MM.1S (cell line): ENCODE data around the gene ATP11C.
"Not testable (repeated sequence)": the region's sequence is repeated elsewhere in the genome, so short reads cannot be mapped to it uniquely, and the experiment has no call there.

Experiments used
- DNase-seq: peaks from one replicate; pipeline ENCODE4 v3.0.0-alpha.2; 2015
- H2AFZ ChIP-seq: fragments of 300-600 bp; sonication (generic); 2 replicates; pipeline ENCODE4 v1.6.0; 2016; ENCODE audit warnings: antibody characterized with exemption, low read length
- H3F3A ChIP-seq: fragments of 300-600 bp; sonication (generic); 2 replicates; pipeline ENCODE4 v1.6.1; 2016; ENCODE audit warnings: mild to moderate bottlenecking, antibody characterized with exemption, low read length, moderate library complexity, mixed read lengths; ENCODE audit not compliant: insufficient read depth
- H3K27ac ChIP-seq: fragments of 300-600 bp; sonication (generic); 2 replicates; pipeline ENCODE4 v1.5.1; 2016; ENCODE audit warnings: mild to moderate bottlenecking, low read length
- H3K27me3 ChIP-seq: fragments of 300-600 bp; sonication (generic); replicated peaks from 2 replicates; pipeline ENCODE4 v1.6.0; 2016; ENCODE audit warnings: low read length; ENCODE audit not compliant: insufficient read depth
- H3K36me3 ChIP-seq: fragments of 300-600 bp; sonication (generic); replicated peaks from 2 replicates; pipeline ENCODE4 v1.6.1; 2016; ENCODE audit warnings: mild to moderate bottlenecking, low read length, mixed read lengths; ENCODE audit not compliant: insufficient read depth
- H3K4me1 ChIP-seq: fragments of 300-600 bp; sonication (generic); 2 replicates; pipeline ENCODE4 v1.6.1; 2016; ENCODE audit warnings: low read length, mixed read lengths
- H3K4me2 ChIP-seq: fragments of 300-600 bp; sonication (generic); 2 replicates; pipeline ENCODE4 v1.6.0; 2016; ENCODE audit warnings: low read depth, low read length
- H3K4me3 ChIP-seq: fragments of 300-600 bp; sonication (generic); 2 replicates; pipeline ENCODE4 v1.5.1; 2016; ENCODE audit warnings: low read length, mixed read lengths
- H3K79me2 ChIP-seq: fragments of 300-600 bp; sonication (generic); 2 replicates; pipeline ENCODE4 v1.6.1; 2016; ENCODE audit warnings: mixed run types, low read length, mixed read lengths
- H3K9ac ChIP-seq: fragments of 300-600 bp; sonication (generic); 2 replicates; pipeline ENCODE4 v1.6.1; 2016; ENCODE audit warnings: low read length, mixed read lengths
- H3K9me2 ChIP-seq: fragments of 300-600 bp; sonication (generic); replicated peaks from 2 replicates; pipeline ENCODE4 v1.6.1; 2016; ENCODE audit warnings: mild to moderate bottlenecking, low read length, mixed read lengths; ENCODE audit not compliant: insufficient read depth
- H3K9me3 ChIP-seq: fragments of 300-600 bp; sonication (generic); replicated peaks from 2 replicates; pipeline ENCODE4 v1.6.1; 2016; ENCODE audit warnings: mild to moderate bottlenecking, low read length, mixed read lengths; ENCODE audit not compliant: insufficient read depth
- H4K20me1 ChIP-seq: fragments of 300-600 bp; sonication (generic); 2 replicates; pipeline ENCODE4 v1.6.1; 2016; ENCODE audit warnings: mild to moderate bottlenecking, low read length, moderate library complexity, mixed read lengths; ENCODE audit not compliant: insufficient read depth
- EZH2 ChIP-seq: fragments of 300-600 bp; sonication (generic); optimal IDR thresholded peaks from 2 replicates; pipeline ENCODE3; 2017; ENCODE audit warnings: low read depth, mild to moderate bottlenecking, antibody characterized with exemption, low read length, mixed read lengths
- EZH2phosphoT487 ChIP-seq: fragments of 300-600 bp; sonication (generic); IDR thresholded peaks from 2 replicates; pipeline ENCODE4 v1.6.1; 2018; ENCODE audit warnings: antibody characterized with exemption, low read length
- TF ChIP-seq, protein P1 (sequence below): fragments of 300-600 bp; sonication (generic); IDR thresholded peaks from 2 replicates; pipeline ENCODE4 v1.5.1; 2016; ENCODE audit warnings: antibody characterized with exemption, low read length, mixed read lengths

The ATP11C gene

DNA sequence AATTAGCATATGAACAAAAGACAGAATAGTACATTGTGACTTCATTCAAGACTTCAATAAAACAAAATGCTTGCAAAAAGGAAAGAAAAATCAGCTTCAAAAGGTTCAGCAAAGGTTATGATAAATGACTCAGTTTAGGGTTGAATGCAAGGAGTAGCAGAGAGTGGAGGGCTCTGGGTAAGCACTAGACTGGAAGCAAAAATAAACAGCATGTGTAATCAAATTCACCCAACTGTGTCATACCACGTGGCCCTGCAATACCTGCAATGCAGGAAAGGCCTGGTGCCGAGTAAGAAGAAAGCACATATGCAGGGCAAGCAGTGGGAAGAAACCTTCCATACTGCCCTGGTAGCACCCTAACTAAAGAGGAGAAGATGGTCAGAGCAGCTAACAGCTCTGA is 88.7 kb downstream of the ATP11C start:
- H3K4me1 ChIP-seq, result no peaks in the 10 kb centered on the region
- DNase-seq, result no peak
- no peak overlapping the region for H3K27ac ChIP-seq
- H3K36me3 ChIP-seq, result no peaks in the 10 kb centered on the region
- H4K20me1 ChIP-seq, result no peaks in the 10 kb centered on the region
- no peaks in the 10 kb centered on the region for H3K9me3 ChIP-seq
- no peak overlapping the region for H2AFZ ChIP-seq
- H3F3A ChIP-seq, result no peaks in the 10 kb centered on the region
- no peaks in the 10 kb centered on the region for H3K27me3 ChIP-seq
- no peak overlapping the region for H3K9ac ChIP-seq
- H3K79me2 ChIP-seq, result no peaks in the 10 kb centered on the region
- H3K4me2 ChIP-seq, result no peak overlapping the region
- H3K4me3 ChIP-seq, result no peak overlapping the region
- TF ChIP-seq EZH2 (no peak), EZH2phosphoT487 (no peak)
- TF ChIP-seq, protein P1, sequence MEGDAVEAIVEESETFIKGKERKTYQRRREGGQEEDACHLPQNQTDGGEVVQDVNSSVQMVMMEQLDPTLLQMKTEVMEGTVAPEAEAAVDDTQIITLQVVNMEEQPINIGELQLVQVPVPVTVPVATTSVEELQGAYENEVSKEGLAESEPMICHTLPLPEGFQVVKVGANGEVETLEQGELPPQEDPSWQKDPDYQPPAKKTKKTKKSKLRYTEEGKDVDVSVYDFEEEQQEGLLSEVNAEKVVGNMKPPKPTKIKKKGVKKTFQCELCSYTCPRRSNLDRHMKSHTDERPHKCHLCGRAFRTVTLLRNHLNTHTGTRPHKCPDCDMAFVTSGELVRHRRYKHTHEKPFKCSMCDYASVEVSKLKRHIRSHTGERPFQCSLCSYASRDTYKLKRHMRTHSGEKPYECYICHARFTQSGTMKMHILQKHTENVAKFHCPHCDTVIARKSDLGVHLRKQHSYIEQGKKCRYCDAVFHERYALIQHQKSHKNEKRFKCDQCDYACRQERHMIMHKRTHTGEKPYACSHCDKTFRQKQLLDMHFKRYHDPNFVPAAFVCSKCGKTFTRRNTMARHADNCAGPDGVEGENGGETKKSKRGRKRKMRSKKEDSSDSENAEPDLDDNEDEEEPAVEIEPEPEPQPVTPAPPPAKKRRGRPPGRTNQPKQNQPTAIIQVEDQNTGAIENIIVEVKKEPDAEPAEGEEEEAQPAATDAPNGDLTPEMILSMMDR, result no peak
- H3K9me2 ChIP-seq, result no peaks in the 10 kb centered on the region

DNA sequence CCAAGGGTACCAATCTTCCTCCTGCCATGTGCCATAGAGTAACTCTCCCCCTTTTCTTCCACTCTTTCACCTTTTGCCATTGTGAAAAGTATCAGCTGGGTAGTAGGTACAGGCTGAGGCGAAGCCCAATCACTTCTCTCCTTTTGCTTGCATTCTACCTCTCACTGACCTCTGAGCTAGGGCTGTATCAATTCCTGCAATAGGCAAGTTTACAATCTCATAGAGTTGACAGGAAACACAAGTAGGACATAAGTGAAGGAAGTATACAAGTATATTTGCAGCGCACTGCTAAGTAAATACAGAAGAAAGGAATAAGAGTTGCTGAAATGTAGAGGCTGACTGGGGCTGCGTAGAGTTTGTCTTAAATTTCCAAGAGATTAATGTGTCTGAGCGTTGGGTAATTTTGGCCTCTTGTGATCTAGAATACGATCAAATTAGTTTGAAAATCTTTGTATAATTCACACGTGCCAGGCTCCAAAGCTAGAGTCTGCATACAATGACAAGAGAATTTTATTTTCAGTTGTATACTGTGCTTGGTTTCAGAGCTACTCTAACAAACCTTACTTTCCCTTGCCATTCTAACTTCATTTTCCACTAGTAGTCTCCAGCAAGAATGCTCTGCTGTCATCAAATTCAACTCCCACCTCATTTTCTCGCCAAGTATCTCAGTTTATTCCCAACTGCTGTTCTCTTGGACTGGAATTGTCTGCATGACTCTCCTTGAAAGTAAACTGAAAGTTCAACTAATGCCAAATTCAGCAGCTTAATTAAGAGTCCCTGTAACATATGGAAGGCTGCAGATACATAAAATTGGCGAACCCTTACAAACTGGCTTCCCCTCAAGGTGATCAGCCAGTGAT is 90.3 kb downstream of the ATP11C start:
- no peak for DNase-seq
- Histone ChIP-seq H3K4me3 (no peak overlapping the region), H3K9me2 (no peaks in the 10 kb centered on the region), H3F3A (no peaks in the 10 kb centered on the region), H2AFZ (no peak overlapping the region), H3K4me2 (no peak overlapping the region), H3K27me3 (no peaks in the 10 kb centered on the region), H3K9me3 (no peaks in the 10 kb centered on the region), H3K4me1 (no peaks in the 10 kb centered on the region), H3K36me3 (no peaks in the 10 kb centered on the region), H3K27ac (no peak overlapping the region), H3K9ac (no peak overlapping the region), H3K79me2 (no peaks in the 10 kb centered on the region), H4K20me1 (no peaks in the 10 kb centered on the region)
- TF ChIP-seq, protein P1, result no peak
- TF ChIP-seq EZH2phosphoT487, result no peak
- no peak for TF ChIP-seq EZH2

DNA sequence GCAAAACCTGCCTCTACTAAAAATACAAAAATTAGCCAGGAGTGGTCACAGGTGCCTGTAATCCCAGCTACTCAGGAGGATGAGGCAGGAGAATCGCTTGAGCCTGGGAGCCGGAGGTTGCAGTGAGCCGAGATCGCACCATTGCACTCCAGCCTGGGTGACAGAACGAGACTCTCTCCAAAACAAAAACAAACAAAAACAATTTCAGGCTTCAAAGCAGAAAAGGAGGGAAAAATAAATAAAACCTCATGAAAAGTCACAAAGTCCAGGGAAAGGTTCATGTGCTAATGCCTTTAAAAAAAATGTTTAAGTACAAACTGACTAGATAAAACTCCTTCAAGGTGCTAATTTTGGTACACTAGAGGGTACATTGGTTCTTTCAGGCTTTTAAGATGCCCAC is 96.5 kb downstream of the ATP11C start:
- H3K27me3 ChIP-seq, H3F3A ChIP-seq, H3K27ac ChIP-seq, H3K9me3 ChIP-seq, H3K9me2 ChIP-seq, DNase-seq, H3K36me3 ChIP-seq, H3K9ac ChIP-seq, H3K4me2 ChIP-seq, H2AFZ ChIP-seq, H3K4me3 ChIP-seq, H3K79me2 ChIP-seq, H4K20me1 ChIP-seq: not testable (repeated sequence)
- 0 out of 2 replicates have a peak, but pooled peaks cover 12% of the 10 kb centered on the region for H3K4me1 ChIP-seq

DNA sequence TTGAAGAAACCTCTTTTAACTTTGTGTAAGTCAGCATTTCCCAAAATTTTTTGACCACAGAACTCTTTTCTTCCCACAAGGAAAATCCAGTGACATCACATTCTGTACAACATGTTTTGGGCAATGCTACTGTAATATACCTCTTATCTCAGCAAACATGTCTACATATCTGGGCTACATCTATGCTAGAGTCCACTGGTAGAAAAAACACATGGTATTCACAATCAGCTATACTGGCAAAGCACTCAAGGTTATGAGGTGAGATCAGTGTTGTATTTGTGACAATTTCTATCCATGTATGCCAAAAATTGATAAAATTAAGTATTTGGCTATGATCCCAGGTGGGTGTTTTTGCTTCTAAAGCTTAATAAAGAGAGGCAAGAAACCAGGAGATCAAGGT is 98.0 kb downstream of the ATP11C start:
- Histone ChIP-seq H4K20me1 (no peaks in the 10 kb centered on the region), H3K4me3 (no peak overlapping the region), H3K4me1 (0 out of 2 replicates have a peak, but pooled peaks cover 13% of the 10 kb centered on the region), H3K9me3 (no peaks in the 10 kb centered on the region), H2AFZ (no peak overlapping the region), H3K36me3 (no peaks in the 10 kb centered on the region), H3F3A (no peaks in the 10 kb centered on the region; the same call in 1 of the 2 replicates), H3K9me2 (no peaks in the 10 kb centered on the region), H3K27me3 (no peaks in the 10 kb centered on the region), H3K27ac (no peak overlapping the region), H3K4me2 (no peak overlapping the region), H3K79me2 (no peaks in the 10 kb centered on the region), H3K9ac (no peak overlapping the region)
- TF ChIP-seq EZH2phosphoT487, result no peak
- TF ChIP-seq, protein P1, result no peak
- TF ChIP-seq EZH2, result no peak
- no peak for DNase-seq
